Stimulated activated naive CD8-positive, alpha-beta T cell treated with anti-CD3 and anti-CD28 coated beads, Interleukin-15, Interleukin-2, amounts not matched to agents 100 U/mL and 50 U/mL, for 24 hours (primary cell): ENCODE results near the gene INVS.
"Not testable (repeated sequence)": the region's sequence is repeated elsewhere in the genome, so short reads cannot be mapped to it uniquely, and the experiment has no call there.

Experiments
- ATAC-seq: fragments of 150-1000 bp; cut with Tn5 transposase; one replicate; pipeline ENCODE4 v1.10.0; 2021
- DNase-seq: peaks from one replicate; pipeline ENCODE4 v3.0.0; 2021

INVS gene

GRCh38 chr9:100197553-100197952, 98.5 kb downstream of the INVS start:
- ATAC-seq (no peak), DNase-seq (no peak)

DNA sequence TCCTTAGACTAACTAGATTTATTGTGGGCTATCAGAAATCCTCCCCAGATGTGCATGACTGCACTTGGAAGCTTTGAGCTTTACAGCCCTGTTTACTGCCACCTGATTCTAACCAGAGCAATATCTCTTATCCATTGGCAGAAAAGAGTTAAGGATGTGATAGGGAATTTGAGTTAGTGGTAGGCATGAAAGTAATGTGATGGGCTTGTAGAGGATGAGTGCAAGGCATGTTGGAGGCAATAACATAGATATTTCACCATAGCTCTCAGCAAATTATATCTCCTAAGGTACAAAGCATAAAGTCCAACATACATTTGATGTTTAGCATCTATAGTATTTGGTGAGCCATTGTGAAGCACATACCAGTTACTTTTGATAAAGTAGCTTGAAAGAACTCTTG, 103.8 kb downstream of the INVS start:
- no peak for DNase-seq
- ATAC-seq: no peak

GRCh38 chr9:100204796-100205195, 105.8 kb downstream of the INVS start:
- no peak for ATAC-seq

DNA sequence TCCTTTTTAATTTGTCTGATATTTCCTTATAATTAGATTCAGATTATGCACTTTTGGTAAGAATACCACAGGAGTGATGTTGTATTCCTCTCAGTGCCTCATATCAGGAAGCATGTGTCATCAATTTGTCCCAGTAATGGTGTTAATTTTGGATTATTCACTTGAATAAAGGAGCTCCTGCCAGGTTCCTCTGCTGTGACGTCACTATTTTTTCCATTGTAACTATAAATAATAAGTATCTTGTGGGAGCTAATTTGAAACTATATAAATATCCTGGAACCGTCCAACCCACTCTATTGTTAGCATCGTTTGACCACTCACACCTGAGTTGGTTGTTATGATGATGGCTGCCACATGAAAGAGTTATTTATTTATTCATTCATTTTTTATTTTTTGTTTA, 107.9 kb downstream of the INVS start:
- no peak for ATAC-seq
- no peak for DNase-seq

More at GRCh38 chr9:100204796-100205195, 105.8 kb downstream of the INVS start:
- no peak for DNase-seq

GRCh38 chr9:100208673-100209072, 109.6 kb downstream of the INVS start:
- ATAC-seq (no peak), DNase-seq (no peak)

GRCh38 chr9:100211476-100211875, 112.4 kb downstream of the INVS start:
- DNase-seq: no peak
- ATAC-seq: no peak

DNA sequence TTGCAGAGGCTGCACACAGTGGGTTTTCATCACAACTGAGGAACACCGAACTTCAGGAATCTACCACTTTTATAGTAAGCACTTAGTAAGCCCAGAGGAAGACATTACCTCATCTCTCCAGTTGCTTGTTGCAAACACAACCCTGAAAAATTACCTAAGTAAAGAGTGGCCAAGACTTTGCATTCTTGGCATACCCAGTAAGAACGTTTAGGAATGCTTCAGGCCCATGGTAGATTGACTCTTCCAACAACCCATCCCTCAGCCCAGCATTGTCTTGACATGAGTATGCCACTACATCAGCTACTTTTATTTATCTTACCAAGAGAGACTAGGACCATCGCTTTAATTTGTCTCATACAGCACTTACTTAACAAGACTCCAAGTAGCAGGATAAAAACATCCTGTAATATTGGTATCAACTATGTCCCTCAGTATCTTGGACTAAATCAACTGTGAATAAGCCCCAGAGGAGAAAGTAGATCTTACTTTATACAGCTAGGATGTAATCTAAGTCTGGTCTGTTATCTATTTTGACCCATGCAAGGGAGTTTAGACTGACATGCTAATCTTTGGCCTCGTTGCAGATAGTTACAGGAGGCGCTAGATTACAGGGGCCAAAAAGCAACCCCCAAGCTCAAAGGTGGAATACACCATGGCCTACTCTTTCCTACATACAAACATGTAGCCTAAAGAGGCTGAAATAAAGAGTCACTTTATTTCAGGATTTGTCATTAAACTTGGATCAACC, 114.9 kb downstream of the INVS start:
- no peak for DNase-seq
- no peak for ATAC-seq

- ATAC-seq (peak; percentile 71), DNase-seq (peak; percentile 71)
These were observed 117.2 kb downstream of the INVS start for GRCh38 chr9:100216178-100216787.

DNA sequence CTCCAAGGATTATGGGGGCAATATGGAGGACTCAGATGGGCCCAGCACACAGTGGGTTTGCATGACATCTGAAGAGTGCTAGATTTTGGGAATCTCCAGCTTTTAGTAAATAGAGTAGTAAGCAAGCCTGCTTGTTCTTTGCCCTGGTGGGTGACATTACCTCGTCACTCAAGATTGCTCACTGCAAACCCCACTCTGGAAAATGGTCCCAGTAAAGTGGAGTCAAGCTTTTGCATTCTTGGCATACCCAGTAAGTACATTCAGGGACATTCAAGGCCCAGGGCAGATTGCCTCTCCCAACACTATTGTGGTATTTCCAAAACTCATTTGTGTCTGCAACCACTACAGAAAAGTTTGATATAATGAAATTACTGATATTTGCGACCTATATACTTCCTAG, 118.5 kb downstream of the INVS start:
- DNase-seq (no peak), ATAC-seq (no peak)

- no peak for DNase-seq
- no peak for ATAC-seq
These were observed 120.3 kb downstream of the INVS start for GRCh38 chr9:100219347-100219746.

DNA sequence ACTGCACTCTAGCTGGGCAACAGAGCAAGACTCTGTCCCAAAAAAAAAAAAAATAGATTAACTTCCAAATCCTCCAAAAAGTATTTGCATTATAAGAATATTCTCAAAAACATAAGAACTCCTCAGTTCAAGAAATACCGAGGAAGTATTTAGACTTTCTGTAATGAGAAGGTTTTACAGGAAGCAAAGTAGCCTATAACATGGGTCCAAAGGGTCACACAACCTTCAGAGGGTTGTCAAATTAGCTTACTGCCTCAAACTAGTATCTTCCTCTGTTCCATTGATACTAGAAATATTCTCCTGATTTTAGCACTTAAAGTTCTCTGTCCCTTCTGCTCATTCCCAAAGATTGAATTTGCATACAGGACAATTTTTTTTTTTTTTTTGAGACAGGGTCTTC, 121.9 kb downstream of the INVS start:
- ATAC-seq (no peak), DNase-seq (no peak)

DNA sequence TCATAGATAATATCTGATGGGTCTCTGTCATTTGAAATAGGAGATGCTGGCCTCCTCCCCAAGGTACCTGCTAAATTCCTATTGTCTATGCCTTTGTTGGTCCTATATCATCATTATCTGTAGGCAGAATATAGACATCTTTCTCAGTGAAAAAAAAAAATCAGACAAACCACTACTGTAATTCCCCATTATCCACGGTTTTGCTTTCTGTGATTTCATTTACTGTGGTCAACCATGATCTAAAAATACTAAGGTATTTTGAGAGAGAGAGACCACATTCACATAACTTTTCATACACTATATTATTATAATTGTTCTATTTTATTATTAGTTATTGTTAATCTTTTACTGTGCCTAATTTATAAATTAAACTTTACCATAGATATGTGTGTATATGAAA, 122.5 kb downstream of the INVS start:
- ATAC-seq: no peak
- DNase-seq: no peak

DNA sequence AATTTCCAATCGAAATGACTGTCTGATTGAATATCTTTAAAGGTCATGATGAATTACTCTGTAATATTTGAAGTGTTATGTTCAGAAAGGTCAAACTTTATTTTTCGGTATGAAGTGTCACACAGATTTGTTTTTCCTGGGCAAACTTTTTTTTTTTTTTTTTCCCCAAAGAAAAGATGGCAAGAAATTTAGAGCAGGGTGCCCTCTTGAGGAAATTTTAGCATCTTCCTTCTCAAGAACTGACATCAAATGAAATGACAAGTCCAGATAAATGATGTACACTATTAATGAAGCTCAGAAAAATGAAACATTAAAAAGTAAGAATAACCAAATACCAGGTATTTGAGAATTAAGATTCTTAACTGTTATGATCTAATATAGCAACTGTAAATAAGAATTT, 123.6 kb downstream of the INVS start:
- DNase-seq: no peak
- ATAC-seq: no peak

- no peak for DNase-seq
- no peak for ATAC-seq
These were observed 128.6 kb downstream of the INVS start for GRCh38 chr9:100227636-100228035.

DNA sequence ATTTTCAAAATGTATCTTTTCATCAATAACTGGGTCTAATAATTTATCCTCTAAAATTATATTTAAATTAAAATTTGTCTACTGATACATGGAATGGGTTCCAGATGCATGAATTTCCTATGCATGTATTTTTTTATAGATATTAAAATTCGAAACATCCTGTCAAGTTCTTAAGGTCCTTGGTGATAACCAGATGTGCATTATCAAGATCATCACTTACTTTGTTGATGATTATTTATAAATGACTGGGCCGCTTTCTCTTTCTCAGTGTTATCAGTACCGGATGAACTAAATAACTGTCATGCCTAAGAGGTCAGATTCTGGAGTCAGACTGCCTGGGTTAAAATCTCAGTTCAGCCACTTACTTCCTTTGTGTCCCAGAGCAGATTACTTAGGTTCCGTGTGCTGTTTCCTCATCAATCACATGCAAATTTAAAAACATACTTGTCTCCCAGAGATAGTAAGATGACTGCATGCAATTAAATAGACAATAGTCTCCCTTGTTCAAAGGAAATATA, 129.4 kb downstream of the INVS start:
- ATAC-seq (no peak), DNase-seq (no peak)

- ATAC-seq (no peak), DNase-seq (no peak)
These were observed 130.1 kb downstream of the INVS start for GRCh38 chr9:100229136-100229535.

DNA sequence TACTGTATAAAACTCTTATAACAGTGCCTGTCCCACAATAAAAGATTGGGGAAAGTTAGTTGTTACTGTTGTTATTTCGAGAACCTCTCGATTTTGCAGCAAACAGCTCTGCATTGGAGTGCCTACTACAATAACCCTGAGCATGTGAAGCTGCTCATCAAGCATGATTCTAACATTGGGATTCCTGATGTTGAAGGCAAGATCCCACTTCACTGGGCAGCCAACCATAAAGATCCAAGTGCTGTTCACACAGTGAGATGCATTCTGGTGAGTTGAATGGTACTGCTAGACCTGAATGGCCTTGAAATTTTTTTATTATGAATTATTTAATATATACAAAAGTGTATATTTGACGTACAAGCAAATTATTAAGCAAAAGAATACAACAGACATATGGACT, 130.5 kb downstream of the INVS start:
- DNase-seq (no peak), ATAC-seq (no peak)

GRCh38 chr9:100236986-100237385, 137.9 kb downstream of the INVS start:
- ATAC-seq, DNase-seq: not testable (repeated sequence)

- ATAC-seq: no peak
- DNase-seq: no peak
These were observed 141.5 kb downstream of the INVS start for GRCh38 chr9:100240512-100240911.

GRCh38 chr9:100267211-100267610, 168.2 kb downstream of the INVS start:
- ATAC-seq (no peak), DNase-seq (no peak)

- ATAC-seq (no peak), DNase-seq (no peak)
These were observed 169.2 kb downstream of the INVS start for GRCh38 chr9:100268271-100268670.

GRCh38 chr9:100269656-100270055, 170.6 kb downstream of the INVS start:
- ATAC-seq (no peak), DNase-seq (no peak)

GRCh38 chr9:100277166-100277979, 178.3 kb downstream of the INVS start:
- ATAC-seq (peak; percentile 59), DNase-seq (no peak)
